Activated naive CD4-positive, alpha-beta T cell treated with anti-CD3 and anti-CD28 coated beads, Interleukin-2, amount 50 U/mL, for 72 hours (primary cell): ENCODE data around the gene GPC6. TPM values are rescaled to one million over a fixed set of nuclear protein-coding genes. Genes with fewer than 3 reads are reported as not detected.

Experiments used
- ATAC-seq, 2 donors: fragments of 150-1000 bp; cut with Tn5 transposase; 2 replicates each; pipeline ENCODE4 v1.10.0; 2021; ENCODE audit warnings: mild to moderate bottlenecking in 2 of 2, moderate library complexity in 2 of 2
- DNase-seq, 2 donors: peaks; one replicate each; pipeline ENCODE4 v3.0.0; 2021 to 2022; ENCODE audit warnings: low spot score in 2 of 2
- H3K27ac Mint-ChIP-seq, 2 donors: one replicate each; pipeline ENCODE4 v1.8.0; 2022; ENCODE audit warnings: mild to moderate bottlenecking in 2 of 2, mixed read lengths in 2 of 2
- H3K36me3 Mint-ChIP-seq, 2 donors: one replicate each; pipeline ENCODE4 v1.8.0; 2022; ENCODE audit warnings: mixed read lengths in 2 of 2
- H3K9me3 Mint-ChIP-seq, 2 donors: one replicate each; pipeline ENCODE4 v1.8.0; 2022; ENCODE audit warnings: mixed read lengths in 2 of 2
- total RNA-seq, 2 donors: library from RNA; stranded (reverse); gene quantifications; one replicate each; pipeline ENCODE4 v1.2.3, GENCODE V29; 2022

Gene GPC6
- total RNA-seq, 2 donors from 2014 or later, result not detected

DNA sequence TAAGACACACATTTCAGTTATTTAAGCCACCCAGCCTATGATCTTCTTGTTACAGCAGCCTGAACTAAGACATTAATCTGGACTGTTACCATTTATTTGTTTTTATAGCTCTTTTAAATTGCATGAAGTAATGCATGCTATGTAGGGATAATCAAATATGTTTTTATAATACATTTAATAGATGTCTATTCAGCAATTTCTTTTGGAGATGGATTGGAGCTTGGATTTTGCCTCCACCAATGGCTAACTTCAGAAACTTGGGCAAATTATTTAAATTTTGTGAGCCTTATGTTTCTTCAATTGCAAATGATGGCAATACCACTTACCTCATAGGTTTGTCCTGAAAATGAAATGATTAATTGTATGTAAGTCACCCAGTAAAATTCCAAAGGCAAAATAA is 288.7 kb downstream of the GPC6 start:
- DNase-seq, result no peak
- Mint-ChIP-seq H3K27ac (no peak overlapping the region), H3K36me3 (no peaks in the 10 kb centered on the region)

DNA sequence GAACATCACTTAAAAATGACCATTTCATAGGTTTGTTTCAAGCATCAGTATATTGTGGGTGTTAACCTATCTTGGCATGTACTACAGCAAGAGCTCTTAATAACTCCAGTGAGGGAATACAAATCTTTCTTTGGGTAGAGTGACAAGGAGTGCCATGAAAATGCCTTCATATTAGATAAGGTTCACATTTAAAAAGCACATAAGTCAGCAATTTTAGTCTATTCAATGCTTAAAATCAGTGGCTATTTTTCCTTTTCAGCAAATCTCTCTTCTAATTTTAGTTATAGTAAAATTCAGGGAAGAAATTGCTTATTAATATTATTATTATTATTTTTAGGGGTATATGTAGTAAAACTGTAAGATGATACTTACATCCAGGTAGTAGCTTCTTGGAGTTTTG is 291.1 kb downstream of the GPC6 start:
- DNase-seq (no peak), ATAC-seq (no peak)
- H3K27ac Mint-ChIP-seq, result no peak overlapping the region
- H3K9me3 Mint-ChIP-seq, result no peaks in the 10 kb centered on the region
- no peaks in the 10 kb centered on the region for H3K36me3 Mint-ChIP-seq

More for the DNA sequence above, 288.7 kb downstream of the GPC6 start:
- H3K9me3 Mint-ChIP-seq, result no peaks in the 10 kb centered on the region
- no peak for ATAC-seq

DNA sequence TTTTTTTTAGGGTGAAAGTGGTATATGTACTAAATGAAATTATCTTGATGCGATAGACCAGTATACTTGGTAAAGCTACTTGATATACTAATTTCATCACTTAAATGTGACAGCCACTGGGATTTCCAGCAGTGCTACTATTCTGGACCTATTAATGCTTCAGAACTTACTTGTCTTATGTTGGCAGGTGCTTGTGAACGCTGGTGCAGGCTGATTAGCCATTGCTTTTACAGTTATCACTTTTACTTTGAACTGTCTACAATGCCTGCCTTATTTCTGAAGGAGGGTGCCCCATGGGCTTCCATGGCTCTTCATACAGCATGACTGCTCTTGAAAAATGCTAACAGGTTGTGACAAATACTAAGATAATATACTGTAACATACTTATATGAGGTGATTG is 294.7 kb downstream of the GPC6 start:
- ATAC-seq (no peak), DNase-seq (no peak)
- H3K36me3 Mint-ChIP-seq, result no peaks in the 10 kb centered on the region
- no peak overlapping the region for H3K27ac Mint-ChIP-seq
- no peaks in the 10 kb centered on the region for H3K9me3 Mint-ChIP-seq

DNA sequence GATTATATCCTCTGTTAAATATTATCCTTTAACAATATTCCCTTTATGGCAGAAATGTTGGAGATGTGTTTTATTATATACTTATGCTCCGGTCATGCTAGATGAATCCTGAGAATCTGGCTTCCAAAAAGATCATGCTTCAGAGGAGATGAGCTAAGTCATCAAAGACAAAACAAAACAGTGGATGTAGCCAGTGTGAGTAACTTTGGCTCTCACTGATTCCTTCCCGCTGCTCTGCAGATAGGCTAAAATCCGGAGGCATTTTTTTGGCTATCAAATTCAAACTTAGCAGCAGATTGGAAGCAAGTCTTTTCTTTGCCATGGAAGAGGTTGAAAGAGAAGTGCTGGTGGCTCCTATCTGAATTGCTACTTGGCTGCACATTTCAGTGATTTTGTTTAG is 295.9 kb downstream of the GPC6 start:
- DNase-seq (no peak), ATAC-seq (no peak)
- H3K27ac Mint-ChIP-seq, result no peak overlapping the region
- no peaks in the 10 kb centered on the region for H3K36me3 Mint-ChIP-seq
- H3K9me3 Mint-ChIP-seq, result no peaks in the 10 kb centered on the region

DNA sequence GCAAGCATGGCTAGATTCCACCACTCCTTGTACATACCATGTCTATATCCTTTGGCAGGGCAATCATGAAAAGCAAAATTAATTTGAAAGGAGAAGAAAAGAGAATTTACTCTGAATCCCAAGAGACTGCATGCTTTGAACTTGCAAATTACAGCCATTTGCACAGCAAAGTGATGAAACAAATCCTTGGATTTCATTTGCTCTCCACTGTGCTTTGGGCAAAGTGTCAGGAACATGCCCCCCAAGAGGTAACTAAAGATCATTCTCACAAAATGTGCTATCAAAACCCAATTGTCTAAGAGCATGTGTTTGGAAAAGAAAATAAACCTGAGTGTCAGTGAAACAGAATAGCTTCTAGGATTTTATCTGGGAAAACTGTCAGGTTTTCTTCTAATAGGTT is 298.5 kb downstream of the GPC6 start:
- Mint-ChIP-seq H3K9me3 (no peaks in the 10 kb centered on the region), H3K27ac (no peak overlapping the region), H3K36me3 (no peaks in the 10 kb centered on the region)
- no peak for DNase-seq
- no peak for ATAC-seq

DNA sequence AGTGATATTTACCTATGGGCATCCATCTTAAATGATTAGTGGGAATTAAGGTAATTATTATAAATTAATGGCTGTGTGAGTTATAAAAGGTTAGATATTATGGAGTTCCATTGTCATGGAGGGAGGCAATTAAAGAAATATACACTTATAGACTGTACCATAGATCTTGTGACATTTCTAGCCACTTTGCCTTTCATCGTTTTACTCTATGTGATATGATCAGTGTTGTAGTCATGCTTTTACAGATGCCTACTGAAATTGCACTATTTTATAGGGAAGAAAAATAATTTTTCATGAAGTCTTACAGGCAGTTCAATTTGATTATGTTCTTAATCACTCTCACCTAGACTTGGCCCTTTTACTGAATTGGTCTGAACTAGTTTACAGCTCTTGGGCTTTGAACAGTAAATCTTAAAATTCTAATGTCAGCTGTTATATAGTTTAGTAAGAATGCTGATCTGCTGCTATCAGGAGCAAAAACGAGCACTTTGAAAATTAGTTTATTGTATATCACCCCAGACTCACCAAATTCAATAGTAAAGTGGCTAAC is 301.2 kb downstream of the GPC6 start:
- ATAC-seq (no peak), DNase-seq (no peak)
- H3K9me3 Mint-ChIP-seq, result no peaks in the 10 kb centered on the region
- no peaks in the 10 kb centered on the region for H3K36me3 Mint-ChIP-seq
- H3K27ac Mint-ChIP-seq, result no peak overlapping the region

DNA sequence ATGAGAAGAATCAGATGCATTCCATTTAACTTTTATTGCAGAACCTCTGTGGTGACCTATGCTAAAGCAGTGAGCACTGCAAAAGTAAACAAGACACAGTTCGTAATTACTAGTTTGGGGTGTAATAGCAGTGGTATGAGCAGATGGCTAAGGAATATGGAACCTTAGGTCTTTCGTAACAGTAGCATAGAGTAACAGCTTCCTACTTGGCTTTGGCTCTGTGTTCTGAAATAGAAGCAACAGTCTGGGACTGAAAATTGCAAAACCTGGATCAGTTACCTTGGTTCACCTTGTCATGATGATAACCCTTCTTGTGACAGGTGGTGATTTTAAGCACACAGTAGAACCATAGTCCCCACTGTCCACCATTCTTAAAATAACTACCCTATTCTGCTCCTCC is 303.4 kb downstream of the GPC6 start:
- Mint-ChIP-seq H3K9me3 (no peaks in the 10 kb centered on the region), H3K36me3 (no peaks in the 10 kb centered on the region), H3K27ac (no peak overlapping the region)
- no peak for ATAC-seq
- no peak for DNase-seq

DNA sequence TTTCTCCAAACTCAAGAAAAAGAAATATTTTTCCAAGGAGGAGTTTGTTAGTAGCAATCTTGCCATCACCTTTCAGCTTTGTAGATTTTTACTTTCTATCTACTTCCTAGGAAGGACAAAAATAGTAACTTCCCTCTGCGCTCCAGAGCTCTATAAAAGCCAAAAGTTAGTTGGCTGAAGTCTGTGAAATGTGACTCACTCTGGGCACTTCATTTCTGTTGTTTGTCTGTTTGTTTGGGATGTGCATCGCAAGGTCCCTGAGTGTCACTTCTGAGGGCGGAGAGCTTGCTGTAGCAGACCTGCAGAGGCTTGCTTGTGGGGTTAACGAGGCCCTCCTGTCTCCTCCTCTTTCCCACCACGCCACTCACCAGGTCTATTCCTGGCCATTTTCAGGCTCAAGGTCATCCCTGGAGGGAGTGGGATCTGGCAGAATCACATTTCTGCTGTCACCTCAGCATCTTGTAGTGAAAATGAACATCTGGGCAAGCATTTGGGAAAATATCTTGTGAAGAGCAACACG is 307.6 kb downstream of the GPC6 start:
- no peak for DNase-seq
- no peaks in the 10 kb centered on the region for H3K36me3 Mint-ChIP-seq
- no peak overlapping the region for H3K27ac Mint-ChIP-seq
- ATAC-seq, result no peak
- H3K9me3 Mint-ChIP-seq, result peaks cover 3 to 4% of the 10 kb centered on the region in 2 donors

DNA sequence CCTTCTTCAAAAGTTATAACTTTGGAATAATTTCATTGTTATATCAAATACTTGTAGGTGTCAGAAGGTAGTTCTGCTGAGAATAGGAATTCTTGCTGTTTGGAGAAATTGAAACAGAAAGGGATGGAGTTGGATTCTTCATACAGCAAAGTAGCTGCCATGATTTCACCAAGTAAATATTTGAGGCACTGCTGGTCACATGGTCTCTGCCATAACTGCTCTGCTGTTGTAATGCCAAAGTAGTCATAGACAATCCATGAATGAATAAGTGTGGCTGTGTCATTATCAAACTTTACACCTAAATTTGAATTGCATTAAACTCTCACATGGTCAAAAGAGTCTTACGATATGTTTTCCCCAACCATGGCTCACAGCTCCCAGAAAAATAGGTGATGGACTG is 308.6 kb downstream of the GPC6 start:
- no peak overlapping the region for H3K27ac Mint-ChIP-seq

DNA sequence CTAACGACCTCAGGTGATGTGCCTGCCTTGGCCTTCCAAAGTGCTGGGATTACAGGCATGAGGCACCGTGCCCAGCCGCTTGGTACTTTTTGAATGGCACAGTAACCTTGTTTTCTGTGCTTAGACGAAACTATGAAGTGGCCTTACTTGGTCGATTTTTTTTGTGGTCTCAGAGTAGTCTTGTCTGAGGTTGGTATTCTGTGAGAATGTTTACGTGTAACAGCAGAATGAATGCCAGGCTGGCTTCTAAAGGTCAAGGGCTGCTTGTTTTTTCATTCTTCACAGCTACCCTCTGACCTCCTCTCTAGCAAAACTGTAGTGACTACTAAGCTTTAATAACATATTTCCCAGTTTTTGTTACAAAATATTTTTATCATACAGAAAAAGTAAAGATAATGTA is 313.3 kb downstream of the GPC6 start:
- ATAC-seq (no peak), DNase-seq (no peak)
- Mint-ChIP-seq H3K9me3 (peaks cover 4 to 8% of the 10 kb centered on the region in 2 donors), H3K27ac (no peak overlapping the region), H3K36me3 (peaks cover 0 to 4% of the 10 kb centered on the region in 2 donors)

More for the DNA sequence above, 308.6 kb downstream of the GPC6 start:
- H3K36me3 Mint-ChIP-seq, result no peaks in the 10 kb centered on the region
- DNase-seq (no peak), ATAC-seq (no peak)
- peaks cover 3 to 4% of the 10 kb centered on the region in 2 donors for H3K9me3 Mint-ChIP-seq

DNA sequence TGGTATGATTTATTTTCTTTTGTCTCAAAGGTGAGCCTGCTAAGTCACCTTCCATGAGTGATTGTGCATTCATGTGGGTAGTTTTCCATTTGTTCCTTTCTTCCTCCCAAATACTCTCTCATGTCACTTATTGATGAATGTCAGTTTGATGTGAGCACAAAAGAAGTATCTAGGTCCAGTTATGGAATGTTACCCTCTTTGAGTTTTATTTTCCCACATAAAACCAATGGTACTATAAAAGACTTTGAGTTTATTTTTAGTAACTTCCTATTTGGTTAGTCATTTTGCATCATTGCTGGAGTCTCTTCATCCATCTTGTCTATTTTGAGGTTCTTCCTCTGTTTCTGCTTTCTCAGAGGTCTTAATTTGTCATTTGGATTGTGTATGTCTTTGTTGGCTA is 321.3 kb downstream of the GPC6 start:
- peaks cover 0 to 1% of the 10 kb centered on the region in 2 donors for H3K36me3 Mint-ChIP-seq
- no peak overlapping the region for H3K27ac Mint-ChIP-seq
- ATAC-seq (no peak), DNase-seq (no peak)
- H3K9me3 Mint-ChIP-seq, result peaks cover 0 to 5% of the 10 kb centered on the region in 2 donors

DNA sequence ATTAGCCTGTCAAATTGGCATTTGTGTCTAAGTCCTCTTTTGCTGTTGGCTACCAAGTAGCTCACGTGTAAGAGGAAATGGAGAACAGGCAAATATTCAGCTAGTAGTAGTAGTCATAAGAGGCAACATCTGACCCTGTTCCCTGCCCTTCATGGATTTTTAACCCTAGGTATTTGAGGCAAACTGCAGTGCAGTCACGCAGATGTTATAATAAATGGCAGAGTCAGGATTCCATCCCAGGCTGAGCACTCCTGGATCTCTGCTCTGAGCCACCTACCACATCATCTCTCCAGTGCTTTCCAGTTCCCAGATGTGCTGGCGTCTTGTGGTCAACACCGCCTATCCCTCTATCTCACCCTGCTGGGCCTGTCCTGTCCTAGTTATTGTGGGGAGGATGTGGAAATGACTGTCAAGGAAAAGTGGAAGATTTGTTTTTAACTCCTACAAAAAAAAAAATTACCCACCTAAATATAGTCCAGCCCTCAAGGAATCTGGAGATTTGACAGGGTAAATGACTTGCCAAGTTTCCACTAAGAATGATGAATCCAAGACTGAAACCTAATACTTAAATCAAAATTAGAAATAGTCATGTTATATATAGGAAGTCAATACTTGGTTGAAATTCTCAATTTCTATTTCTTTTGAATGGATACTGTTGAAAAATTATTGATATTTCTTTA is 322.9 kb downstream of the GPC6 start:
- no peak overlapping the region for H3K27ac Mint-ChIP-seq
- DNase-seq, result no peak
- peaks cover 0 to 4% of the 10 kb centered on the region in 2 donors for H3K9me3 Mint-ChIP-seq
- no peaks in the 10 kb centered on the region for H3K36me3 Mint-ChIP-seq
- ATAC-seq, result no peak

DNA sequence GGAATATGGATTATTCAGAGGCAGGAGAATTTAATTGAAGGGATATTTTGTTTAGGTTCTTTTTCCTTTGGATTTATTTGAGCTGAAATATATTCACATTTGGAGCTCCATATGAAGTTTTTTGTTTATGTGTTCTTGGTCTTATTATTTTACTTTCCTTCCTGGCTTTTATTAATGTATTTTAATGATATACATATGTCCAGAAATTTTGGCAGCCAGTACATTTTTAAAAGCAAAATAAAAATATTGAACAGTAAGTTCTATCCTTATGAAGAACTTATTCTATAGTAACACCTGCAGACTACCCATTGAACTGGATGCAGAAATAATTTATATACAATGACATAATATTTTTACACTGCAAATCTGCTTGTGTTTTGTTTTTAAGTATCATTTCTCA is 323.6 kb downstream of the GPC6 start:
- peaks cover 0 to 4% of the 10 kb centered on the region in 2 donors for H3K9me3 Mint-ChIP-seq
- H3K27ac Mint-ChIP-seq, result no peak overlapping the region
- DNase-seq (no peak), ATAC-seq (no peak)
- no peaks in the 10 kb centered on the region for H3K36me3 Mint-ChIP-seq

DNA sequence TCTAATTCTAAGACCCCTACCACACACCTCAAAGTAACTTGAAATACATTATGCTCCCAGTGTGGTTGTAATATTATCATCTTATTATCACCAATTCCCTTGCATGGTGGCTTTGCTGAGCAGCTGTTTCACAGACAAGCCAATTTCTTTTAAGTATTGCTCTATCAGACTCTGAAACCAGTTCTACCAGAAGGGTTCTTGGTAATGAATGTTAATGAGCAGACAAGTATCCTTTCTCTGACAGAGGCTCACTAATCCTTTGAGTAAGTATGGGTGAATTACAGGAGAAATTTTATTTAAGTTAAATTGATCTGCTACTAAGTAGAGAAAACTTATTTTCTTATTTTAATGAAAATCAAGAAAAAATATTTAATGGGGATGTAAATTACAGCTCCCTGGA is 326.0 kb downstream of the GPC6 start:
- ATAC-seq, result no peak

DNA sequence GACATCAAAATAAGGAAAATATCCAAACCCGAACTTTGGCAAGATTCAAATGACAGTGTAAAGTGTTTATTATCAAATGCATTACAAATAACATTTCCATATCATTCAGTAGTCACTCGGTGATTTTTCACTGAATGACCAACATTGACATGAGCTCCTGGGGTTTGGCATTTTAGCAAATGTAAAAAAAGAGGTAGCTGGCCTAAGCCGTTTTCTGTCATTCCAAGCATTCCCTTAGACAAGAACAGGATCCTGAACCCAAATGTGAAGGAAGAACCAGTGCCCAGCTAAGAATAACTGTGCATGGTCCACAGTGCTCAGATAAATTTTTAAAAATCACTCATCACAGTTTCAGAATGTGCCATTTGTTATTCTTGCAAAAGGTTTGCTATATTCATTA is 327.9 kb downstream of the GPC6 start:
- no peaks in the 10 kb centered on the region for H3K9me3 Mint-ChIP-seq
- DNase-seq, result no peak
- H3K36me3 Mint-ChIP-seq, result no peaks in the 10 kb centered on the region
- ATAC-seq, result no peak
- no peak overlapping the region for H3K27ac Mint-ChIP-seq

More for the DNA sequence above, 326.0 kb downstream of the GPC6 start:
- no peak for DNase-seq
- H3K36me3 Mint-ChIP-seq, result no peaks in the 10 kb centered on the region
- H3K27ac Mint-ChIP-seq, result no peak overlapping the region
- peaks cover 0 to 4% of the 10 kb centered on the region in 2 donors for H3K9me3 Mint-ChIP-seq

DNA sequence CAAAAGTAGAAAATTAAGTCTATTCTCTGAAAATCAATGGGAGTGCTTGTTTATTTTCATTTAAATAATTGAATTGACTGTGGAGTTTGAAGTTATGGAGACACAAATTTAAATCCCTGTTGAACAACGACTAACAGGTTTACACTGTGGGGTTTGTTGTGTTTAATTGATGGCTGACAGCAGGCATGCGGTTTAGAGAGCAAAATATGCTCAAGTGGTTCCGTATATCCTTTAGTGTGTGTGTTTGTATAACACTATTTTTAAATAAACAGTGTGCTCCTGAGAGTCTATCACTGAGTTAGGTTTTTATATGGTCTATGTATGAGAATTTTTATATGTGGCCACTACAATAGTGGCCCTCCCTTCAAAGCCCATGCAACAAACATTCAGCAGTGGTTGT is 332.0 kb downstream of the GPC6 start:
- DNase-seq, result no peak
- H3K9me3 Mint-ChIP-seq, result no peaks in the 10 kb centered on the region

DNA sequence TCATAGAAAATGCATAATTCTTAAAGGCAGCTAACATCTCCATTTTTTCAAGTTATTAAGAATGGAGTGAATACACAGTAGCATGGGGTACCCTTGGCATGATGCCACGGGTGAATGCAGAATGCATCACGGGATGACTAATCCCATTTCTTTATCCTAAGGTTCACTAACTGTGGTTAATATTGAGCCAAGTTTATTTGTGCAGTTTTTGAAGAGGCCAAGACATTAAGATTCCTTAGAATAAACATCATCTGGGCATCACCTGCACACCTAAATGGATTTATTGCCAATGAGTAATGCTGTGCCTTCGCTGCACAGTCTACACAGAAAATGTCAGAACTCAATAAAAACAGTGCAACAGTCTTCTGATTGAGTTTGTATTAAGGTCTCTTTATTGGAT is 333.1 kb downstream of the GPC6 start:
- no peaks in the 10 kb centered on the region for H3K36me3 Mint-ChIP-seq
- ATAC-seq (no peak), DNase-seq (no peak)
- no peak overlapping the region for H3K27ac Mint-ChIP-seq
- no peaks in the 10 kb centered on the region for H3K9me3 Mint-ChIP-seq

More for the DNA sequence above, 332.0 kb downstream of the GPC6 start:
- no peak for ATAC-seq
- Mint-ChIP-seq H3K27ac (no peak overlapping the region), H3K36me3 (no peaks in the 10 kb centered on the region)

DNA sequence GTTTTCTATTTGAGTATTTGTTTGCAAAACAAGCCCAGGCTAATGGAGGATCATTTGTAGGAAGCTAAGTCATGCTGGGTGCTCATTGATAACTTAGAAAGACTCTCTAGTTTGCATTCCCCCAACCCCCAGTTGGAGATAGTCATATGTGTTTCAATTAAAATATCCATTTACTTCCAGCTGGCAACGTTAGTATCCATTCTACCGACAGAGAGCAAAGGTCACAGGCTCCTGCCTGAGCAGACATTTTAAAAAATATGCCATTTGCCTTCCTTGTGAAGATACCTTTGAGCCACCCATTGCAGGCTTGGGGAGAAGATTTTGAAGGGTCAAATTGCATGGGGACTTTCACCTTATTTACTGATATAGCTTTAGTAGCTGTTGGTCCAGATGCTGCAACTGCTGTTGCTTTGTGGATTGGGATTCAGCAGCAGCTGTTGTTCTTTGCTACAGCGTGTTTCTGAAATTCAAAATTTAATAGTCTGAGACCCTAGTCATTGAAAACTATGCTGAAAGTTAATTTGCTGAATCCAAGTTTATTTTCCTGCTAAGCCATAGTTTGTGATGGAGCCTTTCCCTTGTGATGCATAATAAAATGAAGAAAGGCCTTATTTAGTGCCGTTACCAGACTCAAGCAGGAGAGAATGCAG is 335.1 kb downstream of the GPC6 start:
- H3K27ac Mint-ChIP-seq, result no peak overlapping the region
- no peak for ATAC-seq
- no peak for DNase-seq

More for the DNA sequence above, 335.1 kb downstream of the GPC6 start:
- H3K9me3 Mint-ChIP-seq, result no peaks in the 10 kb centered on the region
- no peaks in the 10 kb centered on the region for H3K36me3 Mint-ChIP-seq
